Inferior parietal cortex (tissue), 1 donor: ENCODE results near the gene VAV2.

Source experiments
- DNase-seq: peaks from one replicate; pipeline ENCODE4 v3.0.0-alpha.2; 2016; ENCODE audit errors: extremely low spot score

The VAV2 gene

DNA sequence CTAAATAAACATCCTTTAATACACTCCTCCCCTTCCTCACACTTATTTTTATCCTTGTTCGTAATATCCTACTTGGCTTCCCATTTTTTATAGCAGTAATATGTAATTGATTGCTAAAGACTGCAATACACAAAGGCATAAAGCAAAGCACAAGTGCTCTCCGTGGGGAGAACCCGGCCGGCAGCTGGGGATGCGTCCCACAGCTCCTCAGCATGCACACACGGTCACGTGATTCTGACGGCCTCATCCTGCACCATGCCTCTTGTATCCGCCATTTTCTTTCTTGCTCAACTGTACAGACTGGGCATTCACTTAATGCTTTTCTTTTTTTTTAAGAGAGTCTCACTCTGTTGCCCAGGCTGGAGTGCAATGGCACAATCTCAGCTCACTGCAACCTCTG is 36.0 kb upstream of the VAV2 start:
- no peak for DNase-seq

- DNase-seq: no peak
Observed at GRCh38 chr9:134027561-134027960, 35.4 kb upstream of the VAV2 start.

DNA sequence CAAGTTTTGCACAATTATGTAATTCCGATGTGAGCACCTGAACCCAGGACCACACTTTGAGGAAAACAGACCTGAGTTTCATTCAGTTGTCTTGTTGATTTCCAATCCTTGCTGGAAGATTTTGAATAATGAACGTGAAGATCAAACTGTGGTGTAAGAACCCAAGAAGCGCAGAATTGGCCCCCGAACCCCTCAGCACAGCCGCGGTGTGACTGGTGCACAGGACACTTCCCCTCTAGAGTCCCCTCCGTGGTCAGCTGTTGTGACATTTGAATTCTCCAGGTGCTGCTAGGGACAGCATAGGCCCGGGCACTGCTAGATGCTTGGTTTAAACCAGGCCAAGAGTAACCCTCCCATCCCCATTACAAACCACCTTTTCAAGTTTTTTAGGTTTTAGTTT is 34.9 kb upstream of the VAV2 start:
- DNase-seq: no peak

DNA sequence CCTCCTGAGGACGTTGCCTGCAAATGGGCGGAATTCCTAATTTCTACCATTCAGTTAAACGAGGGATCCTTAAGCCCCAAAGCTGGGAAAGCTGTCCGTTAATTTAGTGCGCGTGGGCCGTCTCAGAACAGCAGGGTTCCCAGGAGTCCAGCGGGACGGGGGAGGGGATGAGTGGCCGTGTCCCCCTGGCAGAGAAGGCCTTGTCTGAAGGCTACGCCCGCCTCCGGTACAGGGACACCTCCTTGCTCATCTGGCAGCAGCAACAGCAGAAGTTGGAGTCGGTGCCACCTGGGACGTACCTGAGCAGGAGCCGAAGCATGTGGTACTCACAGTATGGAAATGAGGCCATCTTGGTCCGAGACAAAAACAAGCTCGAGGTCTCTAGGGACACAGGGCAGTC is 34.5 kb upstream of the VAV2 start:
- DNase-seq: no peak

DNA sequence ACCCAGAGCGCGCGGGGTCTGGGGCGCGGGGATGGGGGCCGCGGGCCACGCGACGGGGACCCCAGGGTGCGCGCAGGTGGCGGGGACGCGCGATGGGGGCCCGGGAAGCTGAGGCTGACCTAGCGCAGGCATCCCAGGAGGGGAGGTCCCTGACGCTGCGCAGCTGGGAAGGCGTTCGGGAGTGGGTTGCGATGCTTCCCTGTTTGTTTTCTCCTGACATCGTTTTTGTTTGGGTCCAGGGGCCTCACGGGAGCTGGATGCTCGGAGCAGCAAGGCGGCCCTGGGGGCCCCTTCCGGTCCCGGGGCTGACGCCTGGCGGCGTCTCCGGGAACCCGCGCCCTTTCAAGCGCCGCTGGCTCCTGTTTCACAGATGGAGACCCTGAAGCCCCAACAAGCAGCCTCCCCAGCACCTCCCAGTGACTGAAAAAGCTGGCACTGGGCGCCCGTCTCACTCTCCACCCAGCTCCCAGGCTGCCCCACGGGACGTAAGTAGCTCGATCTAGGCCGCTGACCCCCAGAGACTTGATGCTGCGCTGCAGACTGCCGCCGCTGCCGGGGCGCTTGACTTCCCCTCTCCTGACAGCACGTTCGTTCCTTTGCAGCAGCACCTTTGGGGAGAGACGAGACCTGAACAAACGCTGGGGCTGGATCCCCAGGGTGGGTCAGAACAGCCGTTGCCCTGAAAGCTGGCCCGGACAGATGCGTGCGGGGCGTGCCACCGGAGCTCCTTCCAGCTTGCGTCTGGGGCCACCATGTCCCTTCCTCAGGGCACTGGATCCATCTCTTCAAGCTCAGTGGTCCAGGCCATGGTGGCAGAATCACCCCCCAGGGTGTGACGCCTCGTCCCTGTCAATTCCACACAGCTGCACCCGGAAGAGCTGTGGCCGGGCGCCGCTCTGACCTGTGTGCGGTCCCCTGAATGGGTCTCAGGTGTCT is 33.8 kb upstream of the VAV2 start:
- peak; percentile 23 for DNase-seq

DNA sequence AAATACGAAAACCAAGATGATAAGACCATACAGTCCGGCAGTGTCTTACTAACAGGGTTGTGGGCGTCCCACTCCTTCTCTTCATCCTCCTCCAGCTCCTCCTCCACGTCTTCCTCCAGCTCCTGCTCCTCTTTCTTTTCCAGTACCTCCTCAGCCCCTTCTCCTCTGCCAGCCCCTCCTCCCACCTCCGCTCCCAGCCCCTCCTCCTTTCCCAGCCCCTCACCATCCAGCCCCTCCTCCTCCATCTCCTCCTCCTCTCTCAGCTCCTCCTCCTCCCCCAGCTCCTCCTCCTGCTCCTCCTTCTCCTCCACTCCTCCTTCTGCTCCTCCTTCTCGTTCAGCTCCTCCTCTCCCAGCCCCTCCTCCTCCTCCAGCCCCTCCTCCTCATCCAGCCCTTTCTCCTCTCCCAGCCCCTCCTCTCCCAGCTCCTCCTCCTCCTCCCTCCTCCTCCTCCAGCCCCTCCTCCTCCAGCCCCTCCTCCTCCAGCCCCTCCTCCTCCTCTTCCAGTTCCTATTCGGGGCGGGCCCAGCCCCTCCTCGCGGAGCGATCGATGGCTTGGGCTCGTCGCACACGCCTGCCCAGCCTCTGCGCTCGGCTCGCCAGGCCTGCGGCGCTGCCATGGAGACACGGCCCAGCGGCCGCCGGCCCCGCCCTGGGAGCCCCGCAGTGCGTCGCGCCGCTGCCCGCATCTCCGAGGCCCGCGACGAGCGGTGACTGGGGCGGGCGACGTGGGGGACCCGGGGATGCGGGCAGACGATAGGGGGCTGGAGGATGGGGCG is 32.9 kb upstream of the VAV2 start, which contains the start of gene BRD3OS:
Gene BRD3OS (plus strand): TSS at position 654 of the 778 bp plus-strand sequence. CDS start 1,267 bp downstream, outside the sequence.
- peak; percentile 90 for DNase-seq

- no peak for DNase-seq
Observed at GRCh38 chr9:134024214-134024792, 32.2 kb upstream of the VAV2 start.

- no peak for DNase-seq
Observed at GRCh38 chr9:134014946-134015345, 22.8 kb upstream of the VAV2 start.

DNA sequence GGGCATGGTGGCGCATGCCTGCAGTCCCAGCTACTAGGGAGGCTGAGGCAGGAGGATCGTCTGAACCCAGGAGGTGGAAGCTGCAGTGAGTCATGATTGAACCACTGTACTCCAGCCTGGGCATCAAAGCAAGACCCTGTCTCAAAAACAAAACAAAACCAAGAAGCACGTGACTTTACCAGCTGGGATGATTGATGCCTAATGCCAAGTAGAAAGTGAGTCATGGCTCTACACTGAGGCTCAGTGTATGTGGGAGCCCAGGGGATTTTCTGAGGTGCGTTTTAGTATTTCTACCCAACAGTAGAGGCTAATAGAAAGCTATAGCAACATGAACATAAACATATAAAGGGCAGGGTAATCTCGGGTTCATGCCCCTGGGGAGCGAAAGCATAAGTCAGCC is 19.3 kb upstream of the VAV2 start:
- no peak for DNase-seq

DNA sequence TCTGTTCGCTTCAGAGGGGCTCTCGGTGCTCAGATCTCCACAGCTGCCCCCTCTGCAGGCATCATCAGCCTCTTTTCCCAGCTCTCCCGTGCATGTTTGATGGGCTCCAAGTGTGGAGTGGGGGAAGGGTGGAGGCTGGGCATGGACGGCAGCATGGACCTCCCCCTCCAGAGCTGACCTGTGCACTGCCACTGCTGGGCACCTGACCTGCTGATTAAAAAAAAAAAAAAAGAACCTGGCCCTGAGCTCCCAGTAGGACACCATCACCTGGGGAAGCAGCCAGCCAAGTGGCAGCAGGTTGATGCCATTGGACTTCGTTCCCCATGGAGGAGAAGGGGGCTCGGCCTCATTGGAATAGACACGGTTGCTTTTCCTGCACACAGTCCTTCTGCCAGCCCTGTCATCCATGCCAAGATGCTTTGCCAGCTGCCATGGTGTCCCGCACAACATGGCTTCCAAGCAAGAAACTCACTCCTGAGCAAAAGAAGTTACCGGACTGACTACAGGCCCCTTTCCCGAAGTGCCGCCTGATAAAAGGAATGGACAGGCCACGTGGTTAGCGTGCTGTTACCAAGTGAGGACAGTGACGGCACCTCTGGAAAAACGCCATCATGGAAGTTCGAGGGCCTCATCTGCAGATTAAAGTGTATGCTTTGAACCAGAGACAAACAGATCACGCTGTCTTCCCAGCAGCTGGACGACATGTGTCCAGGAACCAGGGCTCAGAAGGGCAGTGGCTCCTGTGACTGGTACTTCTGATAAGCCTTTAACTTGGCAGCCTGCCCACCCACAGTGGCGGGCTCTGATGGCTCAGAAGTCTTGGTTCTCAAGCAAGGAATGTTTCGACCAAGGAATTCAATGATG is 18.4 kb upstream of the VAV2 start:
- no peak for DNase-seq

- no peak for DNase-seq
Observed at GRCh38 chr9:134007571-134007970, 15.4 kb upstream of the VAV2 start.

DNA sequence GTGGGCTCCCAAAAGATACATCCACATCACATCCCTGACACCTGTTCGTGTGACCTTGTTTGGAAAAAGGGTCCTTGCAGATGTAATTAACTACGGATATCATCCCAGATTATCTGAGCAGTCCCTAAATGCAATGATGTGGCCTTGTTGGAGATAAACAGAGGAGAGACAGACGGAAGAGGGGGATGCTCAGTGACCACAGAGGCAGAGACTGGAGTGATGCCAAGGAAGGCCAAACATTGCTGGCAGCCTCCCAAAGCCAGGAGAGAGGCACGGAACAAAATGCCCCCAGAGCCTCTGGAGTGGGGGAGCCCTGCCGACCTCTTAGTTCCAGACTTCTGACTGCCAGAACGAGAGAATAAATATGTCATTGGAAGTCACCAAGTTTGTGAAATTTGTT is 15.0 kb upstream of the VAV2 start:
- no peak for DNase-seq

GRCh38 chr9:134005381-134005780 is 13.3 kb upstream of the VAV2 start:
- DNase-seq: no peak

- DNase-seq: no peak
Observed at GRCh38 chr9:134004881-134005280, 12.8 kb upstream of the VAV2 start.

DNA sequence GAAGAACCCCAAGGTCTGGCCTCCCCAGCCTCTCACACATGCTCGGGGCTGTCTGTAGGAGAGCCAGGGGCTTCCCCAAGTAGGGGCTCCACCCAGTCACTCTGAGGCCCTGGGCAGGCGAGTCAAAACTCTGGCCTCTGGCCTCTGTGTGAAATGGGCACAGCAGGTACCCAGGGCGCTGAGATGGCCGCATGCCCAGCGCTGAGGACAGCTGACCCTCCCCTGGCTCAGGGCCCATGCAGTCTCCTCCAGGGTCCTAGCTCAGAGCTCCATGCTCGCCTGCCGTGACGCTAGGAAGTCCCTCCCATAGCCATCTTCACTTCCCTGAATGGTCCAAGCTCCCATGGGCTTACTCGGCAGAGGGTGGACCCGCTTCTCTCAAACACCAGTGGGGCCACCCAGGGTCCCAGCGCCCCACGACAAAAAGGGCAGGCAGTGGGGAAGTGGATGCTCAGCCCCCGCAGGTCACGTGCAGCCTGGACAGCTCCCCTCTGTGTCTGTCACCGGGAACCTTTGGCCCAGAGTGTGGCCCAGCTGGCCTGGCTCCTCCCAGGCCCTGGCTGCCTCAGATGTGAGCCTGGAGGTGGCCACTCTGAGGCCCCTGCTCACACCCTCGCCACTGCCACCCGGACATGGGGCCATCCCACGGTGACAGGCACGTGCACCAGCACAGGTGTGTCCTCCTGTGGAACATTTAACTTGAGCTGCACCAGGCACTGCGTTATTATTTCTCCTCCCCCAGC is 12.2 kb upstream of the VAV2 start:
- no peak for DNase-seq

DNA sequence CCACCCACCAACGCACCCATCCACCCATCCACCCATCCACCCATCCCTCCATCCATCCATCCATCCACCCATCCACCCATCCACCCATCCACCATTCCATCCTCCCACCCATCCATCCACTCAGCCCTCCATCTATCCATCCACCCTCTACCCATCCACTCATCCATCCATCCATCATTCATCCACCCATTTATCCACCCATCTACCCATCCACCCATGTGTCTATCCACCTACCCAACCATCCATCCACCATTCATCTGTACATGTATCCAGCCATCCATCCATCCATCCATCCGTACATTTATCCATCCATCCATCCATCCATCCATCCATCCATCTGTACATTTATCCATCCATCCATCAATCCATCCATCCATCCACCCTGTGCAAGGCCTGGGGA is 11.1 kb upstream of the VAV2 start:
- no peak for DNase-seq

- no peak for DNase-seq
Observed at GRCh38 chr9:134002796-134003195, 10.7 kb upstream of the VAV2 start.

DNA sequence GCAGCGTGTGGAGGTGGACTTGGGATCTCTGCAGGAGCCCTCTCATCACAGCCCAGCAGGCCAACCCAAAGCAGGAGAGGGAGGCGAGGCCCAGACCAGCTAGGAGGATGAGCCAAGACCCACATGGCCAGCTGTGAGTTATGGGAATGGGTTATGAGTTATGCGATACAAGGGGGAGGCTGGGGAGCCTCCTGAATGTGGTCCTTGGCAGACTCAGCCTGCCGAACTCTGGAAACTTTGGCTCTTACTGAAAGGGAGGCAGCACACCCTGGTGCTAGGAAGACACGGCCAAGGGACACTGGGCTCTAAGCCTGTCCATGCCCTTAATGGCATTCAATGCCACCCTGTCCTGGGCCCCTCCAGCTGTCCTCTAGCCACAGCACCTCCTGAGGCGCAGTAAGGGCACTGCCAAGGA is 7.7 kb upstream of the VAV2 start:
- DNase-seq: no peak

DNA sequence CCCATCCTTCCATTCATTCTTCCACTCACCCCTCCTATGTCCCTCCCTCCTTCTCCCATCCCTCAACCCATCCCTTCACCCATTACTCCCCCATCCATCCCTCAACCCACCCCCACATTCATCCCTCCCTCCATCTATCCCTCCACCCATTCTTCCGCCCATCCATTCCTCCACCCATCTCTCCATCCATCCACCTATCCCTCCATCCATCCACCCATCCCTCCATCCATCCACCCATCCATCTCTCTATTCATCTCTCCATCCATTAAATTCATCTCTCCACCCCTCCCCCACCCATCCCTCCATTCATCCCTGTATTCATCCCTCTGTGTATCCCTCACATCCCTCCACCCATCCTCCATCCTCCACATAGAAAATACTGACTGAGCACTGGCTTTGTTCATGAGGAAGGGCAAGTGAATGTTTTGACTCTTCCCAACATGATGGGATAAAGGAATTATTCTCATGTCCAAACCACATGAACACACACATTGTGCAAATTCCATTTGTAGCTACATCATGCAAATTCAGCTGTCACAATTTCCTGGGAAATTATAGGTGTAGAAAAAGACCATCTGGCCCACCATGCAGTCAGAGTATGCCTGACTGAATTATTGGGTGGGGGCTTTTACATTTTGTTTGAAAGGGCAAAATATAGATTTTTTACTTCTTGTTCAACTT is 6.9 kb upstream of the VAV2 start:
- DNase-seq: no peak

DNA sequence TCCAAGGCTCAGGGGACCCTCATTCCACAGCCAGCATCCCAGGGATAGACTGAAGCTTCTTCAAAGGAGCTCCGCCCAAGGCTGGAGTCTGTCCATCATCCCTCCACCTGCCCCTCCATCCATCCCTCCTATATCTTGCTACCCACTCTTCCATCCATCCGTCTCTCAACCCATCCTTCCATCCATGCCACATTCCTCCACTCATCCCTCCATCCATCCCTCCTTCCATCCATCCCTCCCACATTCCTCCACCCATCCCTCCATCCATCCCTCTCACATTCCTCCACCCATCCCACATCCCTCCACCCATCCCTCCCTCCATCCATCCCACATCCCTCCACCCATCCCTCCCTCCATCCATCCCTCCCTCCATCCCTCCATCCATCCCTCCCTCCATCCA is 5.5 kb upstream of the VAV2 start:
- DNase-seq: no peak
